RWPE2 (cell line): ENCODE measurements around the gene EML1.

ENCODE experiments used
- ATAC-seq: fragments of 200-7000 bp; cut with Tn5 transposase; 3 replicates; pipeline ENCODE4 v1.9.1; 2021; ENCODE audit warnings: low read depth
- DNase-seq: peaks from one replicate; pipeline ENCODE4 v3.0.0-alpha.2; 2020; ENCODE audit warnings: low spot score
- H3K27ac ChIP-seq: fragments of 450-650 bp; 2 replicates; pipeline ENCODE4 v1.5.1; 2017; ENCODE audit warnings: mild to moderate bottlenecking; ENCODE audit not compliant: poor library complexity, severe bottlenecking
- H3K27me3 ChIP-seq: fragments of 250-450 bp; sonication (Bioruptor Pico); 2 replicates; pipeline ENCODE4 v1.5.1; 2021; ENCODE audit warnings: mild to moderate bottlenecking, moderate library complexity; ENCODE audit not compliant: insufficient read depth, poor library complexity, severe bottlenecking
- H3K36me3 ChIP-seq: fragments of 250-450 bp; sonication (Bioruptor Pico); 2 replicates; pipeline ENCODE4 v1.5.1; 2020; ENCODE audit warnings: low read depth, mild to moderate bottlenecking, moderate library complexity
- H3K4me1 ChIP-seq: fragments of 250-450 bp; sonication (Bioruptor Pico); 2 replicates; pipeline ENCODE4 v1.5.1; 2021; ENCODE audit warnings: mild to moderate bottlenecking, moderate library complexity; ENCODE audit not compliant: insufficient read depth, poor library complexity, severe bottlenecking
- H3K4me3 ChIP-seq: fragments of 250-450 bp; sonication (Bioruptor Pico); 2 replicates; pipeline ENCODE4 v1.5.1; 2021; ENCODE audit warnings: mild to moderate bottlenecking, moderate library complexity; ENCODE audit not compliant: severe bottlenecking
- H3K9me3 ChIP-seq: fragments of 250-450 bp; sonication (Bioruptor Pico); 2 replicates; pipeline ENCODE4 v1.5.1; 2021; ENCODE audit warnings: mild to moderate bottlenecking, moderate library complexity; ENCODE audit not compliant: severe bottlenecking
- CTCF ChIP-seq: fragments of 450-650 bp; IDR thresholded peaks from one replicate; pipeline ENCODE4 v1.5.1; 2017; ENCODE audit warnings: mild to moderate bottlenecking, moderate library complexity; ENCODE audit not compliant: poor library complexity, severe bottlenecking

EML1 gene

DNA sequence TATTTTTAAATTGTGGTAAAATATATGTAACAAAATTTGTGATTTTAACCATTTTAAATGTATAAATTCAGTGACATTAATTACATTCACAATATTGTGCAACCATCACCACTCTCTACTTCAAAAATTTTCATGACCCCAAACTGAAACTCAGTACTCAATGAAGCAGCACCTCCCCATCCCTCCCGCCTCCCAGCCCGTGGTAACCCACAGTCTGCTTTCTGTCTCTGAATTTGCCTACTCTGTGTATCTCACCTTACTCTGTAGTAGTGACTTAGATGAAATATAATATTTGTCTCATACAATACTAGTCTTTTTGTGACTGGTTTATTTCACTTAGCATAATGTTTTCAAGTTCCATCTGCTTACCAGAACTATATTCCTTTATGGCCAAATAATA is 36.2 kb downstream of the EML1 start:
- Histone ChIP-seq H3K4me3 (no peak overlapping the region), H3K27me3 (peaks cover 29% of the 10 kb centered on the region), H3K27ac (no peak overlapping the region), H3K4me1 (no peaks in the 10 kb centered on the region), H3K9me3 (no peaks in the 10 kb centered on the region), H3K36me3 (no peaks in the 10 kb centered on the region)
- ATAC-seq: no peak
- no peak for TF ChIP-seq CTCF
- no peak for DNase-seq

DNA sequence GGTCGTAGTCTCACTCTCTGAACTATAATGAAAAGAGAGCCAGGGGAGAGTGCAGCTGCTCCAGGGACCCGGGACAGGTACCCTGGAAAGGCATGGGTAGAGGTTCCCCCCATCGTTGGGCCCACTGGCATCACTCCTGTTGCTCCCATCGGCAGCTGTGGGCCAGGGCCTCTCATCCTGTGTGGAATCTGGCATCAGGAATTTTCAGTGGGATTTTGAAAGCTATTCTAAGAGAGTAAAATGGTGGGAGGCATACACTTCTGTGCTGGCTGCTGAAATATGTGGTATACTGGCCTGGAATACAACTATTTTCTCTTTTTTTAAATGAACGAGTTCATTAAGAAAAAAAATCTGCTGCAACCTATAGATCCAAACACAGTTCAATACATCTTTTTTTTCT is 38.1 kb downstream of the EML1 start:
- H3K4me3 ChIP-seq: no peak overlapping the region
- DNase-seq: no peak
- H3K9me3 ChIP-seq: no peaks in the 10 kb centered on the region
- no peak for TF ChIP-seq CTCF
- no peak overlapping the region for H3K27ac ChIP-seq
- no peaks in the 10 kb centered on the region for H3K36me3 ChIP-seq
- ATAC-seq: no peak
- H3K4me1 ChIP-seq: no peaks in the 10 kb centered on the region
- H3K27me3 ChIP-seq: peaks cover 38% of the 10 kb centered on the region

DNA sequence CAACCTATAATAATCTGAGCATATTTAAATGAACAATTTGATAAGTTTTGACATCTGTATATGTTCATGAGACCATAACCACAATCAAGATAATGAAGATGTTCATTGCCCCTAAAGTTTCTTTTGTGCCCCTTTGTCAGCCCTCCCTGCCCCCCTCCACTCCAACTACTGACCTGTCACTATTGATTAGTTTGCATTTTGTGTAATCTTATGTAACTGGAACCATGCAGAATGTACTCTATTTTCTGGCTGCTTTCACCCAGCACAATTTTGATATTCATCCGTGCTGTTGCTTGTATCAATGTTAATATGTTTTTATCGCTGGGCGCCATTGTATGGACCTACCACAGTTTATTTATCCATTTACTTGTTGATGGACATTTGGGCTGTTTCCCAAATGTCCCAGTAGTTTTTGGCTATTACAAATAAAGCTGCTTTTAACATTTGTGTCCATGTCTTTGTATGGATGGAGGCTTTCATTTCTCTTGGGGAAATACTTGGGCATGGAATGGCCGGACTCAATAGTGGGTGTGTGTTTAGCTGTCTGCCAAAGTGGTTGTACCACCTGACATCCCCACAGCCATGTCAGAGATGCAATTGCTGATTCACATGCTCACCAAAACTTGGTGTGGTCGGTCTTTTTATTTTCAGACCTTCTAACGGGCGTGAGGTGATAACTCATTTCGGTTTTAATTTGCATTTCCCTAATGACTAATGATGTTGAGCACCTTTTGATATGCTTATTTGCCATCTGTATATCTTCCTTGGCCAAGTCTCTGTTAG is 38.9 kb downstream of the EML1 start:
- Histone ChIP-seq H3K36me3 (no peaks in the 10 kb centered on the region), H3K27me3 (peaks cover 46% of the 10 kb centered on the region), H3K9me3 (no peaks in the 10 kb centered on the region), H3K27ac (no peak overlapping the region), H3K4me3 (no peak overlapping the region), H3K4me1 (no peaks in the 10 kb centered on the region)
- DNase-seq: no peak
- no peak for TF ChIP-seq CTCF
- no peak for ATAC-seq

DNA sequence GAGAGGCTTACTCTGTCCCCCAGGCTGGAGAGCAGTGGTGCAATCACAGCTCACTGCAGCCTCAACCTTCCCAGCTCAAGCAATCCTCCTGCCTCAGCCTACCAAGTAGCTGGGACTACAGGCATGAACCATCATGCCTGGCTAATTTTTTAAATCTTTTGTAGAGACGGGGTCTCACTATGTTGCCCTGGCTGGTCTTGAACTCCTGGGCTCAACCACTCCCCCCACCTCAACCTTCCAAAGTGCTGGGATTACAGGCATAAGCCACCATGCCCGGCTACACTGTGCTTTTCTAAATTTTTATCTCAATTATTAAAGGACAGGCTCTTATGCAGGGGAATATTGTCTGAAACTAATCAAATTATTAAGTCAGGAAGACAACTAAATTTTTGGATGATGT is 44.6 kb downstream of the EML1 start:
- Histone ChIP-seq H3K36me3 (no peaks in the 10 kb centered on the region), H3K4me1 (no peaks in the 10 kb centered on the region), H3K4me3 (no peak overlapping the region), H3K9me3 (no peaks in the 10 kb centered on the region), H3K27ac (no peak overlapping the region), H3K27me3 (peaks cover 44% of the 10 kb centered on the region)
- ATAC-seq (no peak), DNase-seq (no peak)
- TF ChIP-seq CTCF: no peak

DNA sequence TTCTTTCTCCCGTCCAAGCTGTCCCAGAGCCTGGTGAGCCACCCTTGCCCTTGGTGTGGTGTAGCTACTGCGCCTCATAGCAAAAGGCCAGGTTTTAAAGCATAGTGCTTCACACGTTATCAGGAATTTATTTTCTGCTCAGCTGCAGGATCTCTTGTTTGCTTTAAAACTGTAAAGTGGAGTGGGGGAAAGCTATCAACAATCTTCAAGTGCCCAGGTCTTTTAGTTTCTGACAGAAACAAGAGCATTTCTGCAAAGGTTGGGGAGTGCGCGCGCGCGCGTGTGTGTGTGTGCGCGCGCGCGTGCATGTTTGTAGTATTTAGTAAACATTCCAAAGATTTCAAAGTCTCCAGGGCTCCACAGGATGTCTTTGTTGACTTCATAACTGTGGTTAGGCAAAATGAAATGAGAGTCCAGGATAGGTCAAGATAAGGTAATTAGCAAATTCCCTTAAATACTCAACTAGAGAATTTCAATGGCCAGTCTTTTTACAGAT is 45.5 kb downstream of the EML1 start:
- Histone ChIP-seq H3K27ac (no peak overlapping the region), H3K27me3 (peaks cover 38% of the 10 kb centered on the region), H3K9me3 (no peaks in the 10 kb centered on the region), H3K4me1 (no peaks in the 10 kb centered on the region), H3K36me3 (no peaks in the 10 kb centered on the region), H3K4me3 (no peak overlapping the region)
- TF ChIP-seq CTCF: no peak
- no peak for DNase-seq
- ATAC-seq: no peak
